OCI-LY3 (cell line): ENCODE results near the gene NOS1AP.
"Not testable (repeated sequence)": the region's sequence is repeated elsewhere in the genome, so short reads cannot be mapped to it uniquely, and the experiment has no call there.

Experiments
- H2AFZ ChIP-seq: fragments of 200-600, 300-600 bp; shearing (Covaris generic); 2 replicates; pipeline ENCODE4 v1.6.0; 2014; ENCODE audit warnings: antibody characterized with exemption, low read depth, low read length
- H3K27ac ChIP-seq: fragments of 200-600, 300-600 bp; sonication (generic); 2 replicates; pipeline ENCODE4 v1.5.1; 2014; ENCODE audit warnings: mild to moderate bottlenecking, low read length, moderate library complexity, mixed read lengths
- H3K27me3 ChIP-seq: fragments of 200-600, 300-600 bp; sonication (generic); 2 replicates; pipeline ENCODE4 v1.6.1; 2014; ENCODE audit warnings: low read depth, low read length, mixed read lengths
- H3K36me3 ChIP-seq: fragments of 200-600, 300-600 bp; sonication (generic); replicated peaks from 2 replicates; pipeline ENCODE3; 2014; ENCODE audit warnings: low read depth, low read length, mixed read lengths
- H3K4me1 ChIP-seq: fragments of 300-600, 200-600 bp; sonication (generic); 2 replicates; pipeline ENCODE4 v1.6.1; 2014; ENCODE audit warnings: low read length, mixed read lengths
- H3K4me2 ChIP-seq: fragments of 200-600, 300-600 bp; sonication (generic); 2 replicates; pipeline ENCODE4 v1.6.1; 2014; ENCODE audit warnings: low read length, mixed read lengths
- H3K4me3 ChIP-seq: fragments of 300-600, 200-600 bp; sonication (generic); 2 replicates; pipeline ENCODE4 v1.5.1; 2014; ENCODE audit warnings: antibody characterized with exemption, mild to moderate bottlenecking, low read length, moderate library complexity
- H3K79me2 ChIP-seq: fragments of 300-600, 200-600 bp; shearing (Covaris generic); 2 replicates; pipeline ENCODE4 v1.6.1; 2014; ENCODE audit warnings: mild to moderate bottlenecking, low read length, mixed read lengths
- H3K9ac ChIP-seq: fragments of 300-600, 200-600 bp; shearing (Covaris generic); 2 replicates; pipeline ENCODE4 v1.6.0; 2014; ENCODE audit warnings: mild to moderate bottlenecking, low read length, moderate library complexity
- H3K9me3 ChIP-seq: fragments of 200-600, 300-600 bp; shearing (Covaris generic); 2 replicates; pipeline ENCODE4 v1.6.1; 2014; ENCODE audit warnings: low read length, mixed read lengths; ENCODE audit not compliant: insufficient read depth
- H4K20me1 ChIP-seq: fragments of 200-600, 300-600 bp; sonication (generic); 2 replicates; pipeline ENCODE4 v1.6.1; 2016; ENCODE audit warnings: low read length, mixed read lengths; ENCODE audit not compliant: insufficient read depth
- CTCF ChIP-seq: fragments of 200-600, 300-600 bp; sonication (generic); IDR thresholded peaks from 2 replicates; pipeline ENCODE4 v1.5.1; 2014; ENCODE audit warnings: antibody characterized with exemption, low read length, low read depth
- EZH2phosphoT487 ChIP-seq: fragments of 200-600 bp; shearing (Covaris generic); IDR thresholded peaks from 2 replicates; pipeline ENCODE4 v1.6.1; 2018; ENCODE audit warnings: antibody characterized with exemption, mixed run types, low read depth

Gene NOS1AP

DNA sequence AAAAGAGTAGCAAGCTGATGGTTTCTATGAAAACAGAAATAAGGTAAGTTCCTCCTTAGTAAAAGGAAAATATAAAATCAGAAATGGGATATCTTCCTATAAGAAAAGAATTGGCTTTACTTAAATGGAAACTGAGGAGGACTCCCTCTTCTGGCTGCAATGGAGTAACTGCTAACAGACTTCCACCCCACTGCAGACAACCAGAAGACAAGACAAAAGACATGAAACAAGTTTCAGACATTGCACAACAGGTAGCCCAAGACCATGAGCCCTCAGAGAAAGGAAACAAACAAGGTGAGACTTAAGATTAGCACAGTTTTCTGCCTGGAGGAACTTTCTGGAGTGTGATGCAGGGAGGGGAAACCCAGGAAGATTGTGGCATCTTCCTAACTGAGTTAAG lies 28.8 kb upstream of the NOS1AP start:
- Histone ChIP-seq H3K27ac (no peak overlapping the region), H3K4me3 (no peak overlapping the region), H3K9ac (no peak overlapping the region), H3K36me3 (no peaks in the 10 kb centered on the region), H3K4me1 (no peaks in the 10 kb centered on the region), H3K9me3 (no peaks in the 10 kb centered on the region), H4K20me1 (no peaks in the 10 kb centered on the region), H2AFZ (no peak overlapping the region), H3K79me2 (no peaks in the 10 kb centered on the region), H3K4me2 (no peak overlapping the region), H3K27me3 (peaks cover 14% of the 10 kb centered on the region)
- peak; percentile 62 for TF ChIP-seq CTCF
- no peak for TF ChIP-seq EZH2phosphoT487

- Histone ChIP-seq H3K9ac (no peak overlapping the region), H3K9me3 (no peaks in the 10 kb centered on the region), H3K4me3 (no peak overlapping the region), H3K36me3 (no peaks in the 10 kb centered on the region), H3K79me2 (no peaks in the 10 kb centered on the region), H2AFZ (no peak overlapping the region), H3K4me1 (peaks cover 7% of the 10 kb centered on the region), H3K27me3 (peaks cover 10% of the 10 kb centered on the region; the same call in 1 of the 2 replicates), H3K4me2 (no peak overlapping the region), H3K27ac (no peak overlapping the region), H4K20me1 (no peaks in the 10 kb centered on the region)
- TF ChIP-seq EZH2phosphoT487: no peak
These were observed 27.1 kb upstream of the NOS1AP start for GRCh38 chr1:162042361-162042760.

GRCh38 chr1:162046921-162047320 lies 22.6 kb upstream of the NOS1AP start:
- H3K27ac ChIP-seq: no peak overlapping the region
- H3K4me3 ChIP-seq: no peak overlapping the region
- TF ChIP-seq CTCF (no peak), EZH2phosphoT487 (no peak)
- no peaks in the 10 kb centered on the region for H3K9me3 ChIP-seq
- no peak overlapping the region for H3K4me2 ChIP-seq
- no peaks in the 10 kb centered on the region for H4K20me1 ChIP-seq
- peaks cover 20% of the 10 kb centered on the region for H3K27me3 ChIP-seq
- peaks cover 7% of the 10 kb centered on the region for H3K4me1 ChIP-seq
- H3K36me3 ChIP-seq: no peaks in the 10 kb centered on the region
- H2AFZ ChIP-seq: no peak overlapping the region
- H3K9ac ChIP-seq: no peak overlapping the region
- no peaks in the 10 kb centered on the region for H3K79me2 ChIP-seq

DNA sequence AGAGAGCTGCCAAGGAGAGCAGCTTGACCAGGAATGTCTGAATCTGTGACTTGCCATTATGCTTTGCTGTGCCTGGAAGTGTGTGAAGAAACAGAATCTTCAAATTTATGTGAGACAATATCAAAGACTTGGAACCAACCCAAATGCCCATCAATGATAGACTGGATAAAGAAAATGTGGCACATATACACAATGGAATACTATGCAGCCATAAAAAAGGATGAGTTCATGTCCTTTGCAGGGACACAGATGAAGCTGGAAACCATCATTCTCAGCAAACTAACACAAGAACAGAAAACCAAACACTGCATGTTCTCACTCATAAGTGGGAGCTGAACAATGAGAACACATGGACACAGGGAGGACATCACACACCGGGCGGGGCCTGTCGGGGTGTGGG lies 15.5 kb upstream of the NOS1AP start:
- H3K79me2 ChIP-seq, H3K4me1 ChIP-seq, H3K9me3 ChIP-seq, H2AFZ ChIP-seq, H3K4me2 ChIP-seq, H3K9ac ChIP-seq, H4K20me1 ChIP-seq, H3K4me3 ChIP-seq, H3K27ac ChIP-seq, H3K36me3 ChIP-seq: not testable (repeated sequence)
- H3K27me3 ChIP-seq: peaks cover 27% of the 10 kb centered on the region

DNA sequence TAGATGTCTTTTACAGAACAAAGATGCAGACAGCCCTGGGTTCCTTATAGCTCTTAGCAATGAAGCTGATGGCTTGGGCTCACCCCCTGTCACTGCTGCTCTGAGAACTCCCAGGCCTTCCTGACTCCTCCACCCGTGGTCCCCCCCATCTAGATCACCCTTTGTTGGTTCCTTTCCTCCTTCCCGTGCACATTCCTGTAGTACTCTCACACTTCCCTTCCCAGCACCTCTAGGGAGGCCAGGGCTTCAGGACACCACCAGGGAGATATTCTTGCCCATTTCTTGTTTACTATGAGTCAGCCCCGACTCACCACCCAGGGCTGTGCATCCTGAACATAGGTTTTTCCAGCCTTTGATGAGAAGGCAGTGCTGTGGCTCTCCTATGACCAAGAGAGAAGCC lies 14.4 kb upstream of the NOS1AP start:
- Histone ChIP-seq H3K27ac (no peak overlapping the region), H3K4me3 (no peak overlapping the region)

More for the DNA sequence above, 14.4 kb upstream of the NOS1AP start:
- H3K4me2 ChIP-seq: no peak overlapping the region
- no peaks in the 10 kb centered on the region for H3K4me1 ChIP-seq
- no peak overlapping the region for H3K9ac ChIP-seq
- no peaks in the 10 kb centered on the region for H3K36me3 ChIP-seq
- H2AFZ ChIP-seq: no peak overlapping the region
- no peak for TF ChIP-seq EZH2phosphoT487
- H3K9me3 ChIP-seq: no peaks in the 10 kb centered on the region
- peaks cover 24% of the 10 kb centered on the region for H3K27me3 ChIP-seq
- H3K79me2 ChIP-seq: no peaks in the 10 kb centered on the region
- H4K20me1 ChIP-seq: no peaks in the 10 kb centered on the region
